SW 1271 (cell line): ENCODE results near the gene C2orf49.
A peak's percentile ranks its signal among the peaks of the same experiment; 100 is the strongest.

Experiments
- DNase-seq, 2 experiments: peaks; one replicate each; lab custom pipeline; 2025; lab: John Stamatoyannopoulos, UW

The C2orf49 gene

GRCh38 chr2:105362862-105363591 is 25.7 kb downstream of the C2orf49 start:
- no peak for DNase-seq

DNA sequence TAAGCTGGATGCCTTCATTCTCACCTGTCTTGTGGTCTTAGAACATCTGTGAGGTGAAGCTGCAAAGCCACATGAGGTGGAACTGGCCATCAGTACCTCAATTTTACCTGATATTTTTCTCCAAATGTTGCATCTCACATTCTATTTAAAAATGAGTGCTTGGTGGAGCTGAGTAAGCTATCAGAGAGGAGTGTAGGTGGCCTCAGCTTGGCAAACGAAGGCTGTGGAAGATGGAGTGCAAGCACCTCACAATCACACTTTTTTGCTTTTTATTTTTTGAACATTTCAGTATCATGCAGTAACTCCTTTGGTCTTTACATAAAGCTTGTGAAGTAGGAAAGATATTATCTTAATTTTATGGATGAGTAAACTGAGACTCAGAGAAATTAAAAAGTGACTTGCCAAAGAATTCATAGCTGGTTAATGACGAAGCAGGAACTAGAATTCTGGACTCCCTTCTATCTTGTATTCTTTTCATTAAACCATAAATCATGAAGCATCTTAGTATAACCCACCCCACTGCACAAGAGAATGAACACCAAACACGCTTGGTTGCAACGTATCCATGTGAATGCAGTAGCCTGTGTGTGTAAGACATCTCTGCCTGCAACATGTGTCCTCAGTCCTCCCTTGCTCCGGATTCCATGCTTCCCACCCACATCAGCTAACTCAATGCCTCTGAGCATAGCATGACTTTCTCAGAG is 27.2 kb downstream of the C2orf49 start:
- no peak for DNase-seq

- no peak for DNase-seq
These were observed 27.9 kb downstream of the C2orf49 start for GRCh38 chr2:105365206-105365605.

- no peak for DNase-seq
These were observed 31.5 kb downstream of the C2orf49 start for GRCh38 chr2:105368759-105369408.

GRCh38 chr2:105369777-105370690 is 32.7 kb downstream of the C2orf49 start:
- no peak for DNase-seq

- DNase-seq, result no peak
These were observed 33.8 kb downstream of the C2orf49 start for GRCh38 chr2:105371156-105371555.

- no peak for DNase-seq
These were observed 34.5 kb downstream of the C2orf49 start for GRCh38 chr2:105371810-105372209.

DNA sequence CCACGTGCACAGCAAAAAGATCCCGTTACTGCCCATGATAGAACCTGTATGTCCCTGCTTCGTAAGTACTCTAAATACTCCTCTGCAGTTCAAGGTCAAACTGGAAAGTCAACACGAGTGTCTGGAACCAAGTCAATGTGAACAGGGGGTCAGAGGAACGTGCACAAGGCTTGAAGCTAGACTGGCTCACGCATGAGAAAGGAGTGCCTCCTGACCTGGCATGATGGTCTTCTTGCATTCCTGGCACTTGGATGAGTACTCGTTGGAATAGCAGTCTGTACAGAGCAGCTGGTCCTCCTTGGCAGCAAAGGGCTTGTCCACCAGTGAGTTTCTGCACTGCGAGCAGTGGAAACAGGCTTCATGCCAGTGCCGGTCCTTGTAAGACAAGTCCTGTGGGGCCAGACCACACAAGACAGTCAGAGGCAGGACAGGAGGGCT is 36.0 kb downstream of the C2orf49 start:
- no peak for DNase-seq

DNA sequence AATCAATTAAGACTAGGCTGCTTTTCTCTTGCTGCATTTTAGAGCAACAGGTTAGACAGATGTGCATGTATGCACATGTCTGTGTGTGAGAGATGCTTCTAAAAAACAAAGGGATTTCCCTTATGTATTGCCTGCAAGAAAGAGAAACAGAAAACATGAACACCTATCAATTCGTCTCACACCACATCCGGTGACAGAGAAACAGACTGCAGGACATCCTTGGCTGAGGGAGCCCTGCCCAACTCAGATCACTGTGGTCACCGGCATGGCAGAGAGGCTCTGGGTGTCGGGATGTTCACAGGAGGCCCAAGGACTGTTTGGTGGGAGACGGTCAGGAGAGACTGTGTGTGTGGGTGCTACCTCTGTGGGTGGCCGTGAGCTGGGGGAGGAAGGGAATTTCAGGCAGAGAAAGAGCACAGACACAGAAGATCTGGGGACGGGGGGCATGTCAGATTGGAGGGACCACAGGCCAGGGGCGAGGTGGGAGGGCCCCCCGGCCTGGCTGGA is 36.6 kb downstream of the C2orf49 start:
- DNase-seq, result no peak

DNA sequence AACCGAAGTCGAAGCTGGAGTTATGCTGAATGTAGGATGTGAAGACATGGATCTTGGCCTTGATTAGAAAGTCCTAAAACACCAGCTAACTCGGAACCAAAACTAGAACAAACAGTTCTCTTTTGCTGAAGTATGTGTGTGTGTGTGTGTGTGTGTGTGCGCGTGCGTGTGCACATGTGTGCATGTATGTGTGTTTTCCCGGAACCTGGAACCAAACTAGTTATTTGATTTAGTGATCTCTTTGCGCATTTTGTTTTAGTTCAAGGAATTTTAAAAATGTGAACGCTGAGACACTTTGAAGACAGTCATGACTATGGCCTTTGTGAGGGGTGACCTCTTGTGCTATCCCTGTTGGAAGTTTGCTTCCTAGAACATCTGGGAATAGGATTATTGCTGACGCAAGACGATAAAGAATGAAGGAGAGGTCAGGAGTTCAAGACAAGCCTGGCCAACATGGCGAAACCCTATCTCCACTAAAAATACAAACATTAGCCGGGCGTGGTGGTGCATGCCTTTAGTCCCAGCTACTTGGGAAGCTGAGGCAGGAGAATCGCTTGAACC is 37.7 kb downstream of the C2orf49 start:
- no peak for DNase-seq

GRCh38 chr2:105376010-105376409 is 38.7 kb downstream of the C2orf49 start:
- no peak for DNase-seq

GRCh38 chr2:105376789-105377240 is 39.5 kb downstream of the C2orf49 start:
- DNase-seq, result no peak

GRCh38 chr2:105377871-105378270 is 40.5 kb downstream of the C2orf49 start:
- peak in 1 of 2 experiments; percentile 18 for DNase-seq

GRCh38 chr2:105378276-105378840 is 41.0 kb downstream of the C2orf49 start:
- no peak for DNase-seq

GRCh38 chr2:105378921-105379383 is 41.6 kb downstream of the C2orf49 start:
- DNase-seq, result no peak

DNA sequence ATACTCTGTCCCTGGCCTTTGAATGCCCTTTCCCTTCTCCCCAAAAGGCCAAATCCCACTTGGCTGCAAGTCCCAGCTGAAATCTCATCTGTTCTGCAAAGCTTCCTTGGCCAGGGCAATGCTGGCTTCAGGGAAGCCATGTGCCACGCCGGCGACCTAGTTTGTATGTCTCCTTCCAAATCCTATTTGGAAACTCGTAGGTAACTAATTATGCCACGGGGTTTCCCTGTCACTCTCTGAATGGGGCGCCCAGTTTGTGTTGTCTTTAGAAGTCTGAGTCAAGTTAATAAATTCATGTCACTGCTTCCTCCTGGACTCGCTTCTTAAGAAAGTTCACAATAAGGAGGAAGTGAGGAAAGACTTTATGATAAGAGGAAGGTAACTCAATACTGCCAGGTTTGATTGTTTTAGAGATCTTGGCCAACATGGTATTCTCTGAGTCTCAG is 42.4 kb downstream of the C2orf49 start:
- no peak for DNase-seq

DNA sequence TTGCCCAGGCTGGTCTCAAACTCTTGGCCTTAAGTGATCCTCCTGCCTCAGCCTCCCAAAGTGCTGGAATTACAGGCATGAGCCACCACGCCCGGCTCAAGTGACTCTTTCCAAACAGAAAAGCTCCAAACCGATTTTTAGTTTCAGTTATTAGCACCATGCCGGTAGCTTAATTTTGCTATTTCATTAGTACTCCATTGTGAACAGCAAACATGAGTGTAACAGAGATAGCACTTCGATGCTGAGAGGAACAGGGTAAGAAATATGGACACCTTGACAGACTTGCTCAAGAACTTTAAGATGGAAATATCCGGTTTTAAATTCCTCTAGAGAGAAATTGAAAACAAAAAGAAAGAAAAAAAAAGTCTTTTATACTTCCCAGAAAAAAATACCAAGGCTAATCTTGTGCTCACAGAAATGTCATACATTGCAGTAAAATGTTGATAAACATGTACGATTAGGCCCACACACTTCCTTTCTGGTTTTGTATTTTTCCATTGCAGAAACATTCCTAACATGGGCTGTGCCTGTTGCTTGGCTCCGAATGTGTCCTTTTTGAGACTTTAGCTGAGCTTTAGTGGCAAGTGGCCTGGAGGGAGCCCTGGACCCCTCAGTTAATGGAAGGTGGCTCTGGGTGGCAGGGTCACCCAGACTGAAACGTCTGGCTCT is 43.2 kb downstream of the C2orf49 start:
- no peak for DNase-seq

DNA sequence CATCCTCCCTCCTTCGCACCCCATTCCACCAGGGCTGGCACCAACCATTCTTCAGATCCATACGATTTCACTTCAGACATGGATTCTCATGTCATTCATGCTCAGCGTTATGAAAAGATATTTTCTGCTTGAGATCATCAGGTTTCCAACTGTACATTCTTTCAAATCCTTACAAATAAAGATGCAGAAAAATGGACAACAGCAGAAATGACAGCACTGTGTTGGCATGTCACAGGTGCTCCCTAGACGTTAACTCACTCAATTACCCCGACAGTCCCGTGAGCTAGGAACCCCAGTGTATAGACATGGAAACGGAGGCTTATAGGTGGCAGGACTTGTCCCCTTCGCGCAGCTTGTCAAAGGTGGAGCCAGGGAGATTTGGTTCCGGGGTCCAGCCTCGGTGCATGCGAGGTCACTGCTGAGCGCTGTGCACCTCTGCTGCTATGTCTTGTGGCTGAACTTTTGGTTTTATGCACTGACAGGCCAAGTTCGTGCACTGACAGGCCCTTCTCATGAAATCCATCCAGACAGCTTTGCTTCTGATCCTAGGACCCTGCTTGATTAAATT is 43.8 kb downstream of the C2orf49 start:
- DNase-seq, result no peak

DNA sequence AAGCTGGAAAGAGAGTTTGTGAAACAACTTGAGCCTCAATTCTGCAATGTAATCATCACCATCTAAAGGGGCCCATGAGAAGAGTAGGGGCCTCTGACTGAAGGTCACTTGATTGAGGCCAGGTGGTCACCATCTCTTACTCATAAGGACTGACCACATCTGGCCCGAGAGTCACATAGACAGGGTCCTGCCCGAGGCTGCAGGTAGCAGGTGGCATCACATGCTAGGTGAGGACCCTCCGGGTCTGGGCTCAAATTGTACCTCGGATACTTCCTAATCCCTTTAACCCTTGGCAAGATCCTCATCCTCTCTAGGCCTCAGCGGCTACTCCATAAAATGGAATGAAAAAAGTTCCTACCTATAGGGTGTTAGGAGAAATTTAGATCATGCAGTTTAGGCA is 44.8 kb downstream of the C2orf49 start:
- no peak for DNase-seq
